ENCODE data around the gene POM121L2. TPM values are rescaled to one million over a fixed set of nuclear protein-coding genes. Genes with fewer than 3 reads are reported as not detected.

Gene POM121L2
- total and polyA plus RNA-seq, 10 of the 15 experiments (the other 5 are each of a cell fraction or from before 2014, with no cell fraction given), result 0.04 TPM; not detected in 9

DNA sequence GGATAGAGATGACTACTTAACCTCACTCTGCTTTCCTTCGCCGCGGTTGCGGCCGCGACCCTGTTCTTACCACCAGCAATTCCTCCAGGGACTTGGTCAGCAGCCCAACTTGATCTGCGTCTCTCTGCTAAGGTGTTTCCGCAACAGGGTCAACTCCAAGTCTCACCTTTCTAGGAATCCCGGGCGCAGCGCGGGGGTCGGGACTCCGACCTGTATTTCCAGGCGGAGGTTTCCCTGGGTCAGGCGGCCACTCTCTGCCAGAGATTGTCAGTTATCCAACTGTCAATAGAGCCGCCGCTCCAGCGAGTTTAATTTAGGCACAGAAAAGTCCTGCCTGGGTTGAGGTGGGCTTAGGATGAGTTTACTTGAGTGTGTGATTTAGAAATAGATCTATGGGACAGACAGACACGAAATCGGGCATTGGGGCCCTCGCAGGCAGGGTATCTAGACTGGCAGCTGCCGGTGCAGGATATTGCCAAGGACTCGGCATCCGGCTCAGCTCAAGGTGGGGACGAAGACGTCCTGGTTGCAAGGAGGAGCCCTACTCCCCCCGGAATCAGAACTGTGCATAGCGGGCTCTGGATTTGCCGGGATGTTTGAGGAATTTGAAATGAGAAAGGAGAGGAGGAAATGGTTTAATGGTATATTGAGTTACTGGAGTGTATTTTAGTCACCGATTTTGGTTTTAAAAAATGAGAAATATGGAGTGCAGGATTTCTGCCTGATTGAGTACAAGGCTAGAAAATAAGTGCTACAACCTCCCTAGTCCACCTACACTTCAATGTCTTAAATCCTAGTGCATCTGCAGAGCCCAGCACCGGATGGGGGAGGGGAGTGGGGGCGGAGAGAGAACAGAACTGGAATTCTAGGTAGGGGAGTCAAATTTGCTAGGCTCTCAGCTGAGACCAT is 23.7 kb downstream of the POM121L2 start (continued):
- TF ChIP-seq GABPA (IDR thresholded peaks at IDR 0.05; ENCODE audit: low read depth), result no peak
- TF ChIP-seq STAT3 (IDR thresholded peaks at IDR 0.05; ENCODE audit: low read depth, low read length), result no peak
- no peak for TF ChIP-seq POLR2A (IDR thresholded peaks at IDR 0.05; ENCODE audit: low read depth, low read length)
- TF ChIP-seq, protein P1, sequence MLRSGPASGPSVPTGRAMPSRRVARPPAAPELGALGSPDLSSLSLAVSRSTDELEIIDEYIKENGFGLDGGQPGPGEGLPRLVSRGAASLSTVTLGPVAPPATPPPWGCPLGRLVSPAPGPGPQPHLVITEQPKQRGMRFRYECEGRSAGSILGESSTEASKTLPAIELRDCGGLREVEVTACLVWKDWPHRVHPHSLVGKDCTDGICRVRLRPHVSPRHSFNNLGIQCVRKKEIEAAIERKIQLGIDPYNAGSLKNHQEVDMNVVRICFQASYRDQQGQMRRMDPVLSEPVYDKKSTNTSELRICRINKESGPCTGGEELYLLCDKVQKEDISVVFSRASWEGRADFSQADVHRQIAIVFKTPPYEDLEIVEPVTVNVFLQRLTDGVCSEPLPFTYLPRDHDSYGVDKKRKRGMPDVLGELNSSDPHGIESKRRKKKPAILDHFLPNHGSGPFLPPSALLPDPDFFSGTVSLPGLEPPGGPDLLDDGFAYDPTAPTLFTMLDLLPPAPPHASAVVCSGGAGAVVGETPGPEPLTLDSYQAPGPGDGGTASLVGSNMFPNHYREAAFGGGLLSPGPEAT (IDR thresholded peaks at IDR 0.05; ENCODE audit: low read depth), result no peak
- no peak for TF ChIP-seq ATF7 (IDR thresholded peaks at IDR 0.05; ENCODE audit: low read depth)

DNA sequence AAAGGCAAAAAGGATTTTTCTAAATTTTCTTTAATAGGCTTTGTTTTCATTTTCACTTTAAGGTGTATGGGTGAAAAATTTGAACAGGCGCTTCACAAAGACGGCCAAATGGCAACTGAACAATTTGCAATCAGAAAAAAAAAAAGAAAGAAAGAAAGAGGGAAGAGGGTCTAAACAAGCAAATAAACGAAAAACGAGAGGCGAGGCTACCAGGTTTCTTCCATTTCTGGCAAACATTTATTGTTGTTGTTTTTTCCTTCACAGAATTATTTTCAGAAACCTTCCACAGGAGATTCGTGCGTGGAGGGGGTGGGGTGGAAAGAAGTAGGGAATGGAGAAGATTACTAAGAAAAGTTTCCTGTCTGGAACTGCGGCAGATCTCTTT is 24.3 kb downstream of the POM121L2 start:
- no TSS peak for BruUV-seq (replicated peaks)
- DNase-seq (ENCODE audit: low read depth, low spot score) (no peak), FAIRE-seq (no peak), ATAC-seq (no peak)
- Histone ChIP-seq H4K20me1 (ENCODE audit: control insufficient read depth, insufficient read depth) (no peaks in the 10 kb centered on the region), H2AFZ (ENCODE audit: control insufficient read depth, low read depth, low read length) (peak overlapping the region; percentile 52), H3K27me3 (replicated peaks in 1 of 2; ENCODE audit: control insufficient read depth in 2 of 2, insufficient read depth in 2 of 2, low read length in 1 of 2) (no peaks in the 10 kb centered on the region), H3K9ac (ENCODE audit: control insufficient read depth, insufficient read depth, low read length) (no peak overlapping the region), H3K4me3 (peak overlapping the region; percentile 42; the same call in 1 of the 2 replicates), H3K9me3 (replicated peaks; ENCODE audit: control insufficient read depth, insufficient read depth, low read length) (peaks cover 12% of the 10 kb centered on the region), H3K36me3 (ENCODE audit: control insufficient read depth in 2 of 2, insufficient read depth in 2 of 2, low read length in 1 of 2) (no peaks in the 10 kb centered on the region), H3K4me2 (ENCODE audit: control insufficient read depth, insufficient read depth) (peak overlapping the region; percentile 69), H3K27ac (ENCODE audit: control insufficient read depth, insufficient read depth) (no peak overlapping the region), H3K79me2 (ENCODE audit: control insufficient read depth, insufficient read depth, low read length) (no peaks in the 10 kb centered on the region), H3K4me1 (ENCODE audit: control insufficient read depth, insufficient read depth, low read length) (no peaks in the 10 kb centered on the region; the same call in 1 of the 2 replicates)
- TF ChIP-seq BCL11A (IDR thresholded peaks at IDR 0.05; ENCODE audit: low read depth, low read length), result no peak
- TF ChIP-seq IKZF2 (IDR thresholded peaks at IDR 0.05), result 0 out of 4 replicates have a peak, but pooled peaks of 1 of the 2 experiments have one; percentile 14
- no peak for TF ChIP-seq ESRRA (IDR thresholded peaks at IDR 0.05; ENCODE audit: low read length)
- no peak for TF ChIP-seq YBX1 (IDR thresholded peaks at IDR 0.05)
- TF ChIP-seq CEBPB (IDR thresholded peaks at IDR 0.05; ENCODE audit: borderline replicate concordance in 1 of 2, low read depth in 2 of 2, low read length in 2 of 2), result no peak
- no peak for TF ChIP-seq EZH2 (IDR thresholded peaks at IDR 0.05; ENCODE audit: borderline replicate concordance, control insufficient read depth, low read depth, low read length)
- no peak for TF ChIP-seq RCOR1 (conservative IDR thresholded peaks at IDR 0.05; ENCODE audit: low read depth, low read length)
- TF ChIP-seq, protein P2, sequence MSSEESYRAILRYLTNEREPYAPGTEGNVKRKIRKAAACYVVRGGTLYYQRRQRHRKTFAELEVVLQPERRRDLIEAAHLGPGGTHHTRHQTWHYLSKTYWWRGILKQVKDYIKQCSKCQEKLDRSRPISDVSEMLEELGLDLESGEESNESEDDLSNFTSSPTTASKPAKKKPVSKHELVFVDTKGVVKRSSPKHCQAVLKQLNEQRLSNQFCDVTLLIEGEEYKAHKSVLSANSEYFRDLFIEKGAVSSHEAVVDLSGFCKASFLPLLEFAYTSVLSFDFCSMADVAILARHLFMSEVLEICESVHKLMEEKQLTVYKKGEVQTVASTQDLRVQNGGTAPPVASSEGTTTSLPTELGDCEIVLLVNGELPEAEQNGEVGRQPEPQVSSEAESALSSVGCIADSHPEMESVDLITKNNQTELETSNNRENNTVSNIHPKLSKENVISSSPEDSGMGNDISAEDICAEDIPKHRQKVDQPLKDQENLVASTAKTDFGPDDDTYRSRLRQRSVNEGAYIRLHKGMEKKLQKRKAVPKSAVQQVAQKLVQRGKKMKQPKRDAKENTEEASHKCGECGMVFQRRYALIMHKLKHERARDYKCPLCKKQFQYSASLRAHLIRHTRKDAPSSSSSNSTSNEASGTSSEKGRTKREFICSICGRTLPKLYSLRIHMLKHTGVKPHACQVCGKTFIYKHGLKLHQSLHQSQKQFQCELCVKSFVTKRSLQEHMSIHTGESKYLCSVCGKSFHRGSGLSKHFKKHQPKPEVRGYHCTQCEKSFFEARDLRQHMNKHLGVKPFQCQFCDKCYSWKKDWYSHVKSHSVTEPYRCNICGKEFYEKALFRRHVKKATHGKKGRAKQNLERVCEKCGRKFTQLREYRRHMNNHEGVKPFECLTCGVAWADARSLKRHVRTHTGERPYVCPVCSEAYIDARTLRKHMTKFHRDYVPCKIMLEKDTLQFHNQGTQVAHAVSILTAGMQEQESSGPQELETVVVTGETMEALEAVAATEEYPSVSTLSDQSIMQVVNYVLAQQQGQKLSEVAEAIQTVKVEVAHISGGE (CRISPR knock-in tag; IDR thresholded peaks at IDR 0.05), result no peak
- ChIA-PET RAD21 (ENCODE audit: unreplicated experiment) (no interaction called here), POLR2A (no interaction called here), SMC1A (ENCODE audit: uncharacterized antibody, unreplicated experiment) (no interaction called here), CTCF (no interaction called here)
- intact Hi-C loops (cut with micrococcal nuclease; ENCODE audit: unreplicated experiment) (no loop called here), in situ Hi-C loops (cut with MboI) (no loop called here)
- 31% methylated on average over 8 of the region's 8 CpGs for WGBS (ENCODE audit: insufficient coverage, insufficient replicate concordance, low lambda C conversion rate, missing lambda C conversion rate)

Measured in GM12878 (cell line).